ENCODE data around the gene SPESP1.
"Not testable (repeated sequence)": the region's sequence is repeated elsewhere in the genome, so short reads cannot be mapped to it uniquely, and the experiment has no call there.

Gene SPESP1

GRCh38 chr15:68930268-68931022, at the start of gene SPESP1:
Gene SPESP1, plus strand, starts transcription at chr15:68930525. Its CDS starts 129 bp downstream, at chr15:68930654.
- DNase-seq = peak; percentile 43

DNA sequence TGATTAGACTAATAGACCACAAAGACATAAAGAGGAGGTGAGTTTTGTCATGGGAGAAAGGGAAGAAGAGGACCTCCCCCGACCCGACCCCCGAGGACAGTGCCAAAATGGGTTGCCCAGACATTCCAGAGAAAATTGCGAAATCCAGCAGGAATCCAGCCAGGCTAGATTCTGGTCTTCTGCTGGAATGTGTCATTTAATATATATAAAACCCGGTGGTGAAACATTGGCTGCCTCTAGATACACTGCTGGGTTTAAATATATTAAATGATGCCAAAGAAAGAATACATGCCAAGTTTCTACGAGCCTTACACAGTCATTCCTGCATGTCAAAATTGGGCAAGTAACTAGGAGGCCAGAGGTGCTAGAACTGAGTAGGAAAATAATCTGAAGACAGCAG, 45.3 kb upstream of the SPESP1 start:
- no peak for DNase-seq

GRCh38 chr15:68887120-68887519, 43.2 kb upstream of the SPESP1 start:
- DNase-seq = no peak

- no peak for DNase-seq
Observed at GRCh38 chr15:68887819-68888218, 42.5 kb upstream of the SPESP1 start.

- DNase-seq = no peak
Observed at GRCh38 chr15:68888419-68888818, 41.9 kb upstream of the SPESP1 start.

- DNase-seq = no peak
Observed at GRCh38 chr15:68894208-68894607, 36.1 kb upstream of the SPESP1 start.

- DNase-seq = no peak
Observed at GRCh38 chr15:68896178-68896577, 34.1 kb upstream of the SPESP1 start.

DNA sequence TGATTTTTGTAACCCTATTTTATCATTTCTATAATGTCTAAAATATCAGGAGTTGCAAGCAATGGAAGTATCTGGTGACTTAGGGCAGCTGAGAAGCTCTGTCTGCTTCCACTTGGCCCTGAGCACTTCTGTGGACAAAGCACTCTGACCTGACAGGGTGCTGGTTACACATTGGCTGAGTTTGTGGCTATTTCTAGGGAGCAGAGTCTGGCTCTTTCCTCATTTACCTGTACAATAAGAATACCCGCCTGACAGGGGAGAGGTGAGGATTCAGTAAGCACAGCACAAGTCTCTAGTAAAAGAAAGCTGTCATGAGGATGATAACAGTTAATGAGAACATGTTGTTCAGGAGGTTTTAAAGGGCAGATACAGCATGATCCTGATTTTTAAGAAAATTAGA, 33.3 kb upstream of the SPESP1 start:
- no peak for DNase-seq

GRCh38 chr15:68900027-68900426, 30.3 kb upstream of the SPESP1 start:
- no peak for DNase-seq

GRCh38 chr15:68907396-68907923, 22.9 kb upstream of the SPESP1 start:
- DNase-seq = no peak

DNA sequence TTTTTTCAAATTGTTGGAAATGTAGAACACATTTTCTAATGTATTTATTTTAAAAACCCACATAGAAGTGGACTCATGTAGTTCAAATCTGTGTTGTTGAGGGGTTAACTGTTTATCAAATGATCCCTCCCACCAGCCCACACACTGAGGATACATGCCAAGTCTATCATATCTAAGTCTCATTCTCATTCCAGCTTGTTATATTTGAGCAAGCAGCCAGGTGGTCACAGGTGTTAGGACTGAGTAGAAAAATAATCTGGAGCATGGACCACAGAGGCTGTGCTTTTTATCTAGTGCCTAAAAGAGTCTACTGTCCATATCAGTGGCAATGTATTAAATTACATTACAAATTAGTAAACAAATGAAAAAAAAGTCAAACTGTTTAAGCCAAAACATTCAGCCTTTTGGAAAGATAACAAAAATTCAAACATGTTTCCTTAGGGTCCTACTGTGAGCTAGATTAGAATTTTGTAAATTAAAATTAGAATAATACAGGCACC, 20.7 kb upstream of the SPESP1 start:
- no peak for DNase-seq

DNA sequence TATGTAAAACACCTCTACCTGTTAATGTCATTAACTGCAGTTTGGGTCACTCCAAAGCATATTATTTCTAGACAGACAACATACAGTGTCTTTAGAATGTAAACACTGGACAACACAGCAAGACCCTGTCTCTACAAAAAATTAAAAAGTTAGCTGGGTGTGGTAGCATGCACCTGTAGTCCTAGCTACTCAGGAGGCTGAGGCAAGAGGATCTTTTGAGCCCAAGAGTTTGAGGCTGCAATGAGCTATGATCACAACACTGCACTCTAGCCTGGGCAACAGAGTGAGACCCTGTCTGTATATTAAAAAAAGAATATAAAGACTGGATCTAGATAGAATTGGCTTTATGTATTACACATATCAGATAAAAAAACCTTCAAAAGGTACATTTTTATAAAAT, 20.0 kb upstream of the SPESP1 start:
- no peak for DNase-seq

DNA sequence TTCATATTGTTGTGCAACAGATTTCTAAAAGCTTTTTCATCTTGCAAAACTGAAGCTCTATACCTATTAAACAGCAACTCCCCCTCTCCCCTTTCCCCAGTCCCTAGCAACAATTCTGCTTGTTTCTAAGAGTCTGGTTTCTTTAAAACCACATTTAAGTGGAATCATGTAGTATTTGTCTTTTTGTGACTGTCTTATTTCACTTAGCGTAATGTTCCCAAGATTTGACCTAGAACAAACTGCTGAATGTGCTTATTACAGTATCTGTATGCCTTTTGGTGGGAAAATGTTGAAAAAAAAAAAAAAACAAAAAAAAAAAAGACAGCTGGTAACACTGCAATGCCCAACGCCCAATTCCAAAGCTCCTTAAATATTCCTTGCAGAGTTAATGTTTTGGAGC, 19.5 kb upstream of the SPESP1 start:
- no peak for DNase-seq

- no peak for DNase-seq
Observed at GRCh38 chr15:68921926-68922325, 8.4 kb upstream of the SPESP1 start.

- DNase-seq = peak; percentile 54
Observed at GRCh38 chr15:68924866-68925560, 5.3 kb upstream of the SPESP1 start.

- no peak for DNase-seq
Observed at GRCh38 chr15:68933001-68933400, 2.7 kb downstream of the SPESP1 start.

DNA sequence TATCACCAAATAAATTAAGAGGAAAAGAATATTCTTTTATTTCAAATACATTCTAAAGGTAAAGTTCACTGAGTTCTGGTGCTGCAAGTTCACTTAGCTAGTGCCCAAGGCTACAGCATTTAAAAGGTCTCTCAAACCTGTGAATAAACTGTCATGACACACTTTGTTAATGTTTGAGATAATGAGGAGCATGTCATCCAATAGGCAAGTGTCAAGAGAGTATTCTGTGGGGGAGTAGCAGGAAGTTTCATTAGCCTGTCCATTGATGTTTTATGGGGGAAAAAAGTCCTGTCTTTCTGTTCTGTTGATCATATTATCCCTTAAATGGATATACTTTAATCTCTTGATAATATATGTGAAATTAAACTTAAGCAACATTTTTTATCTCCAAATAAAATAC, 4.0 kb downstream of the SPESP1 start:
- no peak for DNase-seq

DNA sequence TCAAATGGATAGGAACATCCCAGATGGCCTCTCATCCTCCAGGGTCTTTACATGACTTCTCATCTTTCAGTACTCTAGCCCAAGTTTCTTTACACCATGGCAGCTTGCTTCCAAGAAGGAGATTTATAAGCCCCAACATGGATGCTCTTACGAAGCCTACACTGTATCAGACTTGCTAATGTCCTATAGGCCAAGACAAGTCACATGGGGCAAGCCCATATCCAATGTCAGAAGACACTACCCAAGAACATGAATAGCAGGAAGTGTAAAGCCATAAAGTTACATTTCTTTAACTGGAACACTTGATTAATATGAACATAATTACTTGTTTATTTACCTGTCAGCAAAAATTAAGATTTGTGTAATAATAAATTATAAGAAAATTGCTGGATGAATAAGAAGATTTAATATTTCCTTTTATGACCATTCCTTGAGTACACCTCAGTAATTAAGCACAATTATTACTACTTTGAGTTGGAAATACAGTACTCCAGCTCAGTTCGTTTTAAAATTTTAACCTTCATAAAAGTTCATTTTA, 5.1 kb downstream of the SPESP1 start:
- DNase-seq = no peak

DNA sequence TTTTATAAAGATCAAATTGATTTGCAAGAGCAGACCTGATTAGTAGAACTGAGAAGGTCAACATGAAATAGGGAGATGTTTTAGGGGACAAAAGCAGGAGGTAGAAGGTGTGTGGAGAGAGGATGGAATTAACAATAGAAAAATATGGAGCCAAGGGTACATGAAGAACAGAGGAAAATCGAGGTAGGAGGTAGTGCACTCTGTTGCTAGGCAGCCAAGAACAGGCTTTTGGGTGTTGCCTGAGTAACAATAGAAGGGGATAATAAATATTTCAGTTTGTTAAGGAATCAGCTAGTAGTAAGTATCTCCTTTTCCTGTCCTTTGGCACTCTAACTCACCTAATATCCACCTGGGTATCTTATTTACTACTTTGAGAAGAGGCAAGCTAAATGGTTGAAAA, 9.2 kb downstream of the SPESP1 start:
- no peak for DNase-seq

DNA sequence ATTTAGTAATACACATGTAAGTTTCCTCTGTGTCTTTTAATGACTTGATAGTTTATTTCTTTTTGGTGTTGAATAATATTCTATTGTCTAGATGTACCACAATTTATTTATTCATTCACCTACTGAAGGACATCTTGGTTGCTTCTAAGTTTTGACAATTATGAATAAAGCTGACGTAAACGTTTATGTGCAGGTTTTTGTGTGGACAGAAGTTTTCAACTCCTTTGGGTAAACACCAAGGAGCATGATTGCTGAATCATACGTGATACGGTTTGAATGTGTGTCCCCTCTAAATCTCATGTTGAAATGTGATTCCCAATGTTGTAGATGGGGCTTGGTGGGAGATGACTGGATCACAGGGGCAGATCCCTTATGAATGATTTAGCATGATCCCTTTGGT, 21.5 kb downstream of the SPESP1 start:
- no peak for DNase-seq

DNA sequence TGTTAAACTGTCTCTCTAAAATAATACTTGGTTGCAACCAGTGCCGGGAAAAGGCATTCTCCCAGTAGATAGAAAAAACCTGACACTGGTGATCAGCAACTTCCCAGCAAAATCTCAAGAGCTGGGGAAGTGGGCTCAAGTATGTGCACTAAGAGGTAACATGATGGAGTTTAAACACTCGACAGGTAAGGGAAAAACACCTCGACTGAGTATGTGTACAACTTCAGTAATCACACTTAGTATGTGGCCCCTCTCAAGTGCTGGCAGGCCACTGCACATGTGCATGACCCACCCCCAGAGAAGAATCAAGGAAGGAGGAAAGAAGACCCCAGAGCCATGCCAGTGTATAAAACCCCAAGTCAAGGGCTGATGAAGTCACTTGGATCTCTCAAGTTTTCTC, 27.4 kb downstream of the SPESP1 start:
- no peak for DNase-seq

DNA sequence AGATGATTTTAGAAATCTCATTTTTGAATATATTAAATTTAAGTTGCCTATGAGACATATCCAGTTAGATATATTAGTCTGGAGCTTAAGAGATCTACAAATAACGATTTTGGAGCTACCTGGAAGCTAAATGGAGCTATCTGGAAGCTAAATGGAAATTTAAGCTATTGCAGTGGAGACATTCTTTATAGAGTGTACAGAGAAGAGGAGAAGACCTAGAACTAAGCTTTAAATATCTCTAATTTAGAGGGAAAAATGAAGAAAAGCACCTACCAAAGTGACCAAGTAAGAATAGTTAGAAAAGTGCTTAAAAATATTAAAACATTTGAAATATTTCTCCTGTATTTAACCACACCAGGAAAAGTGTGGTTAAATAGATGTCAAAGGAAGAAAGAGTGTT, 28.3 kb downstream of the SPESP1 start:
- DNase-seq = no peak

DNA sequence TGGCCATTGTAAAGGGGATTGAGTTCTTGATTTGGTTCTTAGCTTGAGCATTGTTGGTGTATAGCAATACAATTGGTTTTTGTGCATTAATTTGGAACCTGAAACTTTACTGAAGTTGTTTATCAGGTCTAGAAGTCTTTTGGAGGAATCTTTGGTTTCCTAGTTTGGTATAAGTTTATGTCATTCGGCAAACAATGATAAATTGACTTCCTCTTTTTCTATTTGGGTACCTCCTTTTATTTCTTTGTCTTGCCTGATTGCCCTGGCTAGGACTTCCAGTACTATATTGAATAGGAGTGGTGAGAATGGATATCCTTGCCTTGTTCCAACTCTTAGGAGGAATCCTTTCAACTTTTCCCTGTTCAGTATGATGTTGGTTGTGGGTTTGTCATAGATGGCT, 32.1 kb downstream of the SPESP1 start:
- no peak for DNase-seq

- DNase-seq = not testable (repeated sequence)
Observed at GRCh38 chr15:68963719-68964118, 33.4 kb downstream of the SPESP1 start.

Data from CD4-positive, alpha-beta T cell treated with Interleukin-21 for 1 hour (primary cell).